ENCODE measurements around the gene GNB1.
"Not testable (repeated sequence)": the region's sequence is repeated elsewhere in the genome, so short reads cannot be mapped to it uniquely, and the experiment has no call there.

Gene GNB1

DNA sequence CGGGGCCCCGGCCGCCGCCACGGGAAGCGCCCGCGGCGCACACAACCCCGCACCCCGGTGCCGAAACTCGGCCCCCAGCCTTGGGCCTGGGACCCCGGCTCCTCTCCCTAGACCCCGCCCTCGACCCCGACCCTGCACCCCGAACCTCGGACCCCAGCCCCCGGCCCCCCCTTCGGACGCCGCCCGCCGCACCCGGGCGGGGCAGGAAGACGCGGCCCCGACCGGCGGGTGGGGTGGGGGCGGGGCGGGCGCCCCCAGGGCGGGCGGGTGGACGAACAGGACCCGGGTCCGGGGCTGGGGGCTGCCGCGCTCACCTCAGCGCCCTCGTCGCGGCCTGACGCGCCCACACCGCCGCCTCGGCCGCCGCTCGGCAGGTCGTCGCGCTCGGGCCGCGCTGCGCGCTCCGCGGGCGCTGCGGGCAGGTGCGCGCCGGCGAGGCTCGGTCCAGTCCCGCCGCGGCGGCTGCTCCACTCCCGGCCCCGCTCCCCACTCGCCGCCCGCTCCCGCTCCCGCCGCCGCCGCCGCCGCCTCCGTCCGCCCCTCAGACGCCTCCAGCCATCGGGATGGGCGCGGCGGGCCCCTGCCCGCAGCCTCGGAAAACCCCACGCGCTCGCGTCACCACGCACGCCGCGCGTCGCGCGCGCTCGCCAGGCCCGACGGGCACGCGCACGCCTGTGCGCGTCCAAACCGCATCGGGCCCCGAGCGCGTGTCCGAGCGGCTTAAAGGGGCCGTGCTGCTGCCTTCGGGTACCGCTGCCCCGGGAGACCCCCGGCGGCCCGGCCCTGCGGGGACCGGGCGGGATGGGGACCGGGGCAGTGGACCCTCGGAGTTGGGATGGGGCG, at the start of gene GNB1:
Gene GNB1 (minus strand): TSS at position 582 of the 843 bp plus-strand sequence. CDS start 65,634 bp downstream, outside the sequence.
- DNase-seq (ENCODE audit: insufficient read length, low spot score) (peak; percentile 98), FAIRE-seq (peak; percentile 93)

DNA sequence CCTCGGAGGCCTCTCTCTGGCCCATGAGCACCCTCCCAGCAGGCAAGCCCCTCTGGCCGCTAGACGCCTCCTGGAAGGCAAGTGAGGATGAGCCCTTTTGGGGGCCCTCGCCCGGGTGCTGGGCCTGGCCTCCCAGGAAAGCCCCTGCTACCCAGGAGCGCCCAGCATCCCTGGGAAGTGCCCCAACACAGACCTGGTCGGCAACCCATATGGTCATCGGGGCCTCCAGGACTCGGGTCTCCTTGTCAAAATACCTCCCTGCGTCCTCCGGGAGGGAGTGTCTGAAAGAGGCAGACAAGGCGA, 49.2 kb upstream of the GNB1 start:
- DNase-seq (ENCODE audit: insufficient read length, low spot score) (no peak), FAIRE-seq (no peak)

DNA sequence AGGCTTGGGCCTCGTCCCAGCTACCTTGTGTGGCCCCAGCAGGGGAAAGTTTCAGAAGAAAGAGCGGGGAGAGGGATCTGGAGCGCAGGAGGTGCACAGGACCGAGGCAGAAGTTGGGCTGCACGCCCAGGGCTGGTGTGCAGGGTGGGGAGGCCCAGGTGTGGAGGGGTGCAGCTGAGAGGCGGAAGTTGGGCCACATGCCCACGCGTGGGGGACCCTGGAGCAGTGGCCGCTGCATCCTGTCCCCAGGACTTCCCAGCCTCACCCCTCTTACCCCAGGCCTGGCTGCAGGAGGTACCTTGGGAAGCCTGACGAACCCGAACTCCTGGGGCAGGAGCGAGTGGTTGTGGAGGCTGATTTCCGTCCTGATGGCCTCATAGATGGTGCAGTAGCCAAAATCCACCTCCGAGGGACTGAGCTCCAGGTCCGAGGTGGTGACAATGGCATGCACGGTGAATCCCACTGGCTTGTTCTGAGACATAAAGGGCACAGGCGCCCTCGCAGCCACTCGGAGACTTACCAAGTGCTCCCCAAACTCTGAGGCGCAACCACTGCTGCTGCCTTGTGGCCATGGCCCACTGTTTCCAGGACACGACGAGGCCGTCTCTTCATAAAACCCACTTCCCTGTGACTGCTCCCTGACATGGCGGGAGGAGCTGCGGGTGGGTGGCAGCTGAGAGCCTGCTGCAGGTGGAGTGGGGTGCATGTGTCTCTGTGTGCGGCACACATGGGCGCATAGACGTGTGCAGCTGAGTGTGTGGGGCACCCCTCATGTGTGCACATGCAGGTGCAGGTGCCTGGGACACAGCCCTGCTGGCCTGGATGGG, 48.6 kb upstream of the GNB1 start:
- FAIRE-seq (no peak), DNase-seq (ENCODE audit: insufficient read length, low spot score) (no peak)

DNA sequence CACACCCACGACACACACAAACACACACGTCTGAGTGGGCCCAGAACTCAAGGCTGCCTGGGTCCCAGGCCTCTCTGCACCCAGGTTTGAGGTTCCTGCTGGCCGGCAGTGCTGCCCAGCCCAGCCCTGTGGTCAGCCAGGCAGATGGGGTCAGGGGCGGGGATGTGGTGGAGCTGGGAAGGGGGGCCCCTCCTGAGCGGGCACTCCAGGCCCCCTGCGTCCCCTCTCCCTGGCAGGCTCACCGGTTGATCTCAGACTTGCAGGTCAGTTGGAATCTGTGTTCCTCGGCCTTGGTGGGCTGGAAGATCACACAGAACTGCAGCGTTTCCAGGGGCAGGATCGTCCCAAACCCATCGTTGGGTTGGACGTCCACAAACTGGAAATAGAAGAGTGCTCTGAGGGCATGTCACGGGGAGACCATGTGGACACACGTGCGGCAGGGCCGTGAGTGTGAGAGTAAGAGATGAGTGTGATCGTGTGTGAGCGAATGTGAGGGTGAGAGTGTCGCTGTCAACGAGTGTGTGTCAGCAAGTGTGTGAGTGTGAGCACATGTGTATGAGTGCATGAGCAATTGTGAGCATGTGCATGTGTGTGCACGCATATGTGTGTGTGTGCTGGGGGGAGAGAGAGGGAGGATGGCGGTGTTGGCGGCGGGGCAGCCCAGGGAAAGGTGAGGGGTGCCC, 47.9 kb upstream of the GNB1 start:
- DNase-seq (ENCODE audit: insufficient read length, low spot score) (no peak), FAIRE-seq (no peak)

DNA sequence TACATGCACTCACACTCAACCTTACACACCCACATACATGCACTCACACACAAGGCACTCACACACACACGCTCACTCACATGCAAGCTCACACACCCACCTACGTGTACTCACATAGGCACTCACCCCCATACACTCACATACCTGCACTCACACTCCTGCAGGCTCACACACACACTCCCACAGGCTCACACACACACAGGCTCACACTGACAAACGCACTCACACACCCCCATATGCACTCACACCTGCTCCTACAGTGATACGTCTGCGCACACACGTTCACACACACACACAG, 47.3 kb upstream of the GNB1 start:
- no peak for DNase-seq (ENCODE audit: insufficient read length, low spot score)
- no peak for FAIRE-seq

DNA sequence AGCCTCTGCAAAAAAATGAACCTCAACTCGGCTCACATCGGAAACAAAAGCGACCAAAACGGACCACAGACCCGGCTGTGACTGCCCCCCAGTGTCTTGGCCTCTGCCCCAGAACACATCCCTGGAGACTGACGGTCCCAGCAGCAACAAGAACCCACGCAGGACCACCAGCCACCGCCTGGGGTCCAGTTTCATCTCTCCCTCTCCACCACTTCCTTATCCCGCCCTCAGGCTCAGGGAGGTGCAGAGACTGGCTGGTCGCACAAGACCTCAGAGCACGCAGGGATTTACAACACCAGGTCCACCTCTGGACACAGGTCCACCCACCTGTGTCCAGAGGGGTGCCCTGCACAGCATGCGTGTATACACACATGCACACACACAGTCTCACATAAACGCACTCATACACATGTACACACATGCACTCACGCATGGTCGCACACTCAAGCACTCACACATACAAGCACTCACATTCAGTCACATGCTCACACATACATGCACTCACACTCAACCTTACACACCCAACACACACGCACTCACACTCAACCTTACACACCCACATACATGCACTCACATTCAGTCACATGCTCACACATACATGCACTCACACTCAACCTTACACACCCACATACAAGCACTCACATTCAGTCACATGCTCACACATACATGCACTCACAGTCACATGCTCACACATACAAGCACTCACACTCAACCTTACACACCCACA, 46.8 kb upstream of the GNB1 start:
- DNase-seq (ENCODE audit: insufficient read length, low spot score) = no peak
- no peak for FAIRE-seq

DNA sequence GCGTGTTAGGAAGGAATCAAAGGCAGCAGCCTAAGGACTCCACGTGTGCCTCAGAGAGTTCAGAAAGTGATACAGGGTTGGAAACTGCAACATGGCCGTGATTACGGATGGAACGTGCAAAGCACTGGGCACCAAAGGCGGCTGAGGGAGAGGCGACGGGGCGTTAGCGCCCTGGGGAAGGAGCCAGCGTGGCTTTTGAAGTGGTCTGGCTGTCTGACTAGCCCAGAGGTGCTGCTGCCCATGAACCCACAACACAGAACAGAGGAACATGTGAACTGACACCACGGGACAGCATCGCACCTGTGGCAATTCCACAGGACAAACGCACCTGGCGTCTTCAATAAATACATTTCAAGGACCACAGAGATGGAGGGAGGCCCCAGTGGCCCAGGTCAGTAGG, 46.2 kb upstream of the GNB1 start:
- no peak for FAIRE-seq

DNA sequence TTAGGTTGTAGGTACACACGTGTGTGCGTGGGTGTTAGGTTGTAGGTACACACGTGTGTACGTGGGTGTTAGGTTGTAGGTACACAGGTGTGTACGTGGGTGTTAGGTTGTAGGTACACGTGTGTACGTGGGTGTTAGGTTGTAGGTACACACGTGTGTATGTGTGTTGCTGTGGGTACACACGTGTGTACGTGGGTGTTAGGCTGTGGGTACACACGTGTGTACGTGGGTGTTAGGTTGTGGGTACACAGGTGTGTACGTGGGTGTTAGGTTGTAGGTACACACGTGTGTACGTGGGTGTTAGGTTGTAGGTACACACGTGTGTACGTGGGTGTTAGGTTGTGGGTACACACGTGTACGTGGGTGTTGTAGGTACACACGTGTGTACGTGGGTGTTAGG, 44.0 kb upstream of the GNB1 start:
- not testable (repeated sequence) for DNase-seq (ENCODE audit: insufficient read length, low spot score); FAIRE-seq

More for the DNA sequence above, 46.2 kb upstream of the GNB1 start:
- no peak for DNase-seq (ENCODE audit: insufficient read length, low spot score)

DNA sequence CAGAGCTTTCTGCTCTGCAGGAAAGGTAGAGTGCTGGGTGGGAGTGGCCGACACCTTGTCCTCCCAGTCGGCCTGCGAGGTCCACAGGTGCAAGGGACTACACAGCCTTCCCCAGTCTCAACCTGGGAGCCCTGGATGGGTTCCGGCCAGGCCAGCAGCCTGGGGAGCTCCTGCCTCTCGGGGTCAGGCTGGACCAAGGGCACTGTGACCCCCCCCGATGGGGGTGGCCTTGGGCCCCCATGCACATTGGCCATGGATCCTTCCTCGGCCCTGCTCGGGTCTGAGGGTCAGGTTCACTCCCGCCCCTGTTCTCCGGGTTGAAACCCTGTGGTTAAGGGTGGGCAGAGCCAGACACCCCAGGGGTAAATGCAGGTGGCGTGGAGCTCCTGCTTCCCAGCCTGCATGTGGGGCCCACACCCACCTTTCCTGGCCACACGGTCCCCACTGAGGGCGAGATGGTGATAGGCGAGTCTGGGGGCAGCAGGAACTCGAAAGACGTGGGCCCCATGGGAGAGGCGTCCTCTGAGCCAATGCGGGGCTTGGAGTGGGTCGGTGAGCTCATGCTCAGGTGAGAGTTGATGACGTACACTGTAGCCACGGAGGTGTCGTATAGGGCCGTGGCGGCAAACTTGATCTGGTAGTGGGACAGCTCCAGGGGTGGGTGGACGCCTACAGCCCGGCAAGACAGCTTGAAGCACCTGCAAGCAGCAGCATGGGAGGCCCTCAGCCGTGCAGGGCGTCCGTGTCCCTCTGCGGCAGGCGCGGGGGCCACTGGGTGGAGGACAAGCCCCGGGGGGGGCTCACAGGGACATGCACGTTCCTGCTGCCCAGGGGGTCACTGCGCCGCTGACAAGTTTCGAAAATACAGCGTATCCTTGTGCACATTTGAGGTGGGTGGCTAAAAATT, 39.0 kb upstream of the GNB1 start:
- DNase-seq (ENCODE audit: insufficient read length, low spot score) (no peak), FAIRE-seq (no peak)

DNA sequence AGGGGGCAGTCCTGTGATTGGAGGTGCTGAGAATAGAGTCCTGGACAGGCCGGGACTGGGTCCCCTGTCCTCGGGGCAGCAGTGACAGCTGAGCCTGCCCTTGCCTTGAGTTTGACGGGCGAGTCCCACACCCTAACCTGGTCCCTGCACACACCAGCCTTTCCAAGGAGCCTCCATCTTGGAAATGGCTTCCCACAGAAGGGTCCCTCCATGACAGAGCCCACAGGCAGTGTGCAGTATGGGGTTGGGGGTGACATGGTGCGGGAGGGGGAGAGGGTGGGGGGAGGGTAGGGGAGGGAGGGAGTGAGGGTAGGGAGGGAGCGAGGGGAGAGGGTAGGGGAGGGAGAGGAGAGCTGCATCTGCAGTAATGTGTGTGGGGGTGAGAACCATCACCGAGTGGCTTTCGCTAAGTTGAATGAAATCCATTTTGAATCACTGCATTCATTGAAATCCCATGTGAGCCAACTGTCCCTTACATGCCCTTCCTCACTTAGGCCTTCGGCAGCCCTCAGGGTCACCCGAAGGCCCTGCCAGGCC, 38.3 kb upstream of the GNB1 start:
- DNase-seq (ENCODE audit: insufficient read length, low spot score) (no peak), FAIRE-seq (no peak)

DNA sequence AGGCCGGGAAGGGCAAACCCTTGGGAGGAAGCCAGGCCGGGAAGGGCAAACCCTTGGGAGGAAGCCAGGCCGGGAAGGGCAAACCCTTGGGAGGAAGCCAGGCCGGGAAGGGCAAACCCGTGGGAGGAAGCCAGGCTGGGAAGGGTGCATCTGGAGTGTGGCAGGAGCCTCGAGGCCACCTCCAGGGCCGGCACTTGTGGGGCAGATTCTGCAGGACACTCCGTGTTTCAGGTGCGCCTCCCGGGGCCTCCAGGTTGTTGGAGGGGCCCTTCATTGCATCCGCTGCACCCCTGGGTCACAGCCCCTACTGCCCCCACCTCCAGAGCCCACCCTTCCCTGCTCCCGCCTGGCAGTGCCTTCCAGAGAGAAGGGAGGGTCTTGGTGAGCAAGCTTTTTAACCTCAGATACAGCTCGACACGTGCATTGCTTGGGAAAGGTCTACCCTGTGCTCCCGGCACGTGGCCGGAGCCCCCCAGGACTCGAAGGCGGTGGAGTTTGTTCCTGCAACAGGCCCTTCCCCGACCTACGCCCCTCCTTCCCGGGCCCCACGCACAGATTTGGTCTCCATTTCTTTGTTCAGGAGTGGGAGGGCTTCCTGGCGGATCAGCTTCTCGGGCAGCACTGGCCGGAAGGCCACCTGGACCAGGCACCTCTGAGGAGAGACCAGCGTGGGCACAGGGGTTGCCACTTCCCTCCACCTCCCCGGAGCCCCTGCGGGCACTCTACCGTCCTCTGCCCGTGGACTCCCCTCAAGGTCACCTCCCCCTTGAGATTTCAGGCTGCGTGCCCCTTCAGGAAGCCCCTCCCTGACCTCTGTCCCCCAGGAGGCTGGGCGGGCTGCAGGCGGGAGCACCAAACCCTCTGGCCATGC, 37.6 kb upstream of the GNB1 start:
- no peak for DNase-seq (ENCODE audit: insufficient read length, low spot score)
- no peak for FAIRE-seq

DNA sequence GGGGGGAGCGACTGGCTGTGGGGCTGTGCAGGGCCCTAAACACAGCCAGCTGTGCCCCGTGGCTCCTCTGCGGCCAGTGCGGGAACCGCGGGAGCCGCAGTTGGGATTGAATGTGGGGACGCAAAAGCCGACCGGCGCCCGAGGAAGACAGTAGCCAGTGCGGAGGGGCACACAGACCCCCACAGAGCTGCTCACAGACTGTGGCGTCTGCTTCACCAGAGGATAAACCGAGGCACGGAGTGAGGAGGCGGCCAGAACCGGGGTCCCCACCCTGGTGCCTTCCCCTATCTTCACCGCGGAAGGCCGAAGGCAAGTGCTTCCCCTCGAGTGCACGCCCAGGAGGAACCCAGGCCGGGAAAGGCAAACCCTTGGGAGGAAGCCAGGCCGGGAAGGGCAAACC, 36.9 kb upstream of the GNB1 start:
- no peak for FAIRE-seq

DNA sequence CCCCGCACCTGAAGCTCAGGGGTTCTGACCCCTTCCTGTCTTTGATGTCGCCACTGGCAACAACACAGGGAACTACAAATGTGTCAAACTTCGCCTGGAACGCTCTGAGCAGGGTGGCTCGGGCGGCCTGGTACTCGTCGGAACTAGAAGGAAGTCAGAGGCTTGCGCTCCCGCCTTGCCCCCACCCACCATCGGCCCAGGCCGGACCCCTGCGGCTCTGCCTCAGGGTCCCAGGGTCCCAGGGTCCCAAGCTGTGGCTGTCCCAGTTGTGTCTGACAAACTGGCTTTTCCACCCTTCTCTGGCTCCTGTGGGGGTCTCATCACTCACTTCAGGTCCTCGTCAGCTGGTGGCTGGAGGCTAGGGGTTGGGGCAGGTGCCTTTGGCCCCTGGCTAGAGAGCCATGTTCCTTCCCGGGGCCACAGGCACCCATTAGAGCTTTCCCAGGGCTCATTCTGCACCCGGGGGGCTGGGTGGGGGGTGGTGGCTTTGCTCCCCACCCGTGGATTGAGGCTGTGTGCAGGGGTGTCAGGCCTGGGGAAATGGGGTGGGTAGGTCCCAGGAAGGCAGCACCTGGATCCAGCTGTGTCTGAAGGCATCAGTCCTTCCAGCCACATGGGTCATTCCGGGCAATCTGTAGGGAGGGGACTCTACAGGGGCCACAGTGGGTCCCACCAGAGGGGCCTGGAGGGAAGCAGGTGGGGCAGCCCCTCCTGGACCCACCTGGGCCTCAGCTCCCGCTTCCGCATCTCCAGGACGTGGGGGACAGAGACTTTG, 36.2 kb upstream of the GNB1 start:
- no peak for FAIRE-seq

More for the DNA sequence above, 36.9 kb upstream of the GNB1 start:
- DNase-seq (ENCODE audit: insufficient read length, low spot score) = no peak

DNA sequence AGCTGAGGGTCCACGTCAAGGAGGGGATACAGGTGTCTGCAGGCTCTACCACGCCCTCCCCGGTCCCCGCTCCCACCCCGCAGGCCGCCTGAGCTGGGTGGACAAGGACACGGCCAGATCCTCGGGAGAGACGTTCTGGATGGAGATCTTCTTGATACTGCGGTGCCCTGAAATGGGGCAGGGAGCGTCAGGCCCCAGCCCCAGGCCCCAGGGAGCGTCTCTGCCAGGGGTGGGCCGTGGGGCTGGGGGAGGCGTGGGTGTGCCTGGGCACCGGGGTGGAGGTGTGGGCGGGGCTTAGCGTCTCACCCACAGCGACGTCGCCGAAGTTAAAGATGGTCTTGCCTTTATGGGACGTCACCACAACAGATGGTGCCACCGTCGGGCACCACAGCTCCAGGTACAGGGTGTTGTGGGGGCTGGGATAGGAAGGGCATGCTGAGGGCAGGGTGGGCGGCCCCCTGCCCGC, 35.5 kb upstream of the GNB1 start:
- no peak for FAIRE-seq

More for the DNA sequence above, 36.2 kb upstream of the GNB1 start:
- no peak for DNase-seq (ENCODE audit: insufficient read length, low spot score)

DNA sequence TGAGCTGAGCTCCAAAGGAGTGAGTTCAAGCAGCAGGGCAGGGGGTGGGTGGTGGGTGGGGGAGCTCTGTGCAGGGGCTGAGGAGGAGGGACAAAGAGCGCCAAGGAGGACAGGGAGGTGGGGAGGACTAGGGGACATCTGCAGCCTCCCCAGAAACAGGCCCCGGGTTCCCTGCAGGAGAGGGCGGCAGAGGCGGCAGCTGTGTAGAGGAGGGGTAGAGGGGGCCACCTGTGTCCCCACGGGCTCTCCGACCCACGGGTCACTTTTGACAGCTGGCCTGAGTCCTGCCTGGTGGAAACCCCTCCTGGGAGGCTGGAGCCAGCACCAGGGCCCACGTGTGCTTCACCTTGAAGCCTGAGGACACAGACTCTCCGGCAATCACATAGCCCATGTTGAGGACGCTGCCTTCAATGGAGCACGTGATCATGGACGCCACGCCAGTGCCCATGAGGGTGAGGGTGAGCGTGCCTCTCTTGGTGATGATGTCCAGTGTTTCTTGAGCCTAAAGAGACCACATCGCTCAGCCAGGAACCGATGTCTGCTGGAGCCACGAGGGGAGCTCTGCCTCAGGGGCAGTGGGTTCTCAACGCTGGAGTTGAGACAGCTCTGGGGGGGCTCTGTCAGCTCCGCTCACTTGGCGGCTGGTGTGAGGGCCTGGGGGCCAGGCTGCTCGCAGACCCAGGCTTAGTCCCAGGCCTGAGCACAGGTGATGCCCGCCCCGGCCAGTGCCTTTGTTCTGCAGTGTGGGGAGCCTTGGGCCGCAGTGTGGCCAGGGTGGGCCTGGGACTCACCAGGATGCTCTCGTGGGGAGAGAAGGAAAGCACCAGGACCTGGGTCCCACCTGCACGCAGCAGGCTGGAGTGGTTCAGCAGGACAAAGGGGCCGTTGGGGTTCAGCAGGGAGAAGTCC, 34.8 kb upstream of the GNB1 start:
- DNase-seq (ENCODE audit: insufficient read length, low spot score) (no peak), FAIRE-seq (no peak)

More for the DNA sequence above, 35.5 kb upstream of the GNB1 start:
- DNase-seq (ENCODE audit: insufficient read length, low spot score) = no peak

DNA sequence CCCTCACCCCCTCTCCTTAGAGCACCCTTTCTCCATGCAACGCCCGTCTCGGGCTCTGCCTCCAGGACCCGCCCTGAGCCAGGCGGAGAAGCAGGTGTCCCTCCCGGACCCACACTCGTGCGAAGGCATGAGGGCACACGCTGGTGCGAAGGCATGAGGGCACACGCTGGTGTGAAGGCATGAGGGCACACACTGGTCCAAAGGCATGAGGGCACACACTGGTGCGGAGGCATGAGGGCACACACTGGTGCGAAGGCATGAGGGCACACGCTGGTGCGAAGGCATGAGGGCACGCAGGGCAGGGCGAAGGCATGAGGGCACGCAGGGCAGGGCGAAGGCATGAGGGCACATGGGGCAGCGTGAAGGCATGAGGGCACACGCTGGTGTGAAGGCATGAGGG, 34.0 kb upstream of the GNB1 start:
- DNase-seq (ENCODE audit: insufficient read length, low spot score) = no peak
- FAIRE-seq = no peak

DNA sequence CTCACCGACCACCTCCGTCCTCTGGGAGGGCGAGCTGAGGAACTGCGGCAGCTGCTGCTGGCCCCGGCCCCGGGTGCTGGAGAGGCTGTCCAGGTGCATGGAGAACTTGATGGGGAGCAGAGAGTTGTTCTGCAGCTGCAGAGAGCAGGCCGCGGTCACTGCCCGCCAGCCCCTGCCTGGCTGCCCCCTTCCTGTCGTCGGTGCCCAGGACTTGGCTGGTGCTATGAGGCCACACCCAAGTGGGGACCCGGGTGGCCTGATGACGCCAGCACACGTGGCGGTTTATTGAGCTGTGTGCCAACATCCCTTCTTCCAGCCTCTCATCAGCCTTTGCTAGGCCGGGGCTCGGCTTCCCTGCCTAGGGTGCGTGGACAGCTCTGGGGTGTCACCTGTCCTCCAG, 33.5 kb upstream of the GNB1 start:
- FAIRE-seq (no peak), DNase-seq (ENCODE audit: insufficient read length, low spot score) (no peak)
